IPS-NIHi7 (cell line): ENCODE results near the gene CACNA2D3.

Source experiments
- DNase-seq: peaks from one replicate; pipeline ENCODE4 v3.0.0; 2012; ENCODE audit warnings: mixed read lengths; ENCODE audit errors: extremely low spot score

CACNA2D3 gene

GRCh38 chr3:54877730-54878129, 755.4 kb downstream of the CACNA2D3 start:
- no peak for DNase-seq

- DNase-seq: no peak
Observed at GRCh38 chr3:54878145-54878544, 755.8 kb downstream of the CACNA2D3 start.

- DNase-seq: no peak
Observed at GRCh38 chr3:54882129-54882833, 759.9 kb downstream of the CACNA2D3 start.

GRCh38 chr3:54888162-54888561, 765.8 kb downstream of the CACNA2D3 start:
- DNase-seq: no peak

- DNase-seq: no peak
Observed at GRCh38 chr3:54888873-54889272, 766.5 kb downstream of the CACNA2D3 start.

GRCh38 chr3:54889731-54890130, 767.4 kb downstream of the CACNA2D3 start:
- DNase-seq: no peak

- DNase-seq: peak; percentile 80
Observed at GRCh38 chr3:54891540-54891897, 769.2 kb downstream of the CACNA2D3 start.

GRCh38 chr3:54892168-54892567, 769.8 kb downstream of the CACNA2D3 start:
- peak; percentile 41 for DNase-seq

- no peak for DNase-seq
Observed at GRCh38 chr3:54895613-54896012, 773.3 kb downstream of the CACNA2D3 start.

- DNase-seq: no peak
Observed at GRCh38 chr3:54897028-54897711, 774.8 kb downstream of the CACNA2D3 start.

GRCh38 chr3:54899273-54899672, 776.9 kb downstream of the CACNA2D3 start:
- no peak for DNase-seq

GRCh38 chr3:54900838-54901591, 778.7 kb downstream of the CACNA2D3 start:
- no peak for DNase-seq

- no peak for DNase-seq
Observed at GRCh38 chr3:54901906-54902685, 779.7 kb downstream of the CACNA2D3 start.

- no peak for DNase-seq
Observed at GRCh38 chr3:54905261-54905888, 783.0 kb downstream of the CACNA2D3 start.

GRCh38 chr3:54905920-54906319, 783.6 kb downstream of the CACNA2D3 start:
- DNase-seq: no peak

GRCh38 chr3:54906763-54907162, 784.4 kb downstream of the CACNA2D3 start:
- DNase-seq: no peak

GRCh38 chr3:54909191-54909590, 786.8 kb downstream of the CACNA2D3 start:
- DNase-seq: no peak

- DNase-seq: no peak
Observed at GRCh38 chr3:54914180-54914579, 791.8 kb downstream of the CACNA2D3 start.

GRCh38 chr3:54915181-54915580, 792.8 kb downstream of the CACNA2D3 start:
- no peak for DNase-seq

- DNase-seq: no peak
Observed at GRCh38 chr3:54915976-54916375, 793.6 kb downstream of the CACNA2D3 start.

- DNase-seq: peak; percentile 24
Observed at GRCh38 chr3:54916732-54917131, 794.4 kb downstream of the CACNA2D3 start.
